Kidney epithelial cell (primary cell): ENCODE results near the gene TMEM120B. TPM values are rescaled to one million over a fixed set of nuclear protein-coding genes. Genes with fewer than 3 reads are reported as not detected.

Experiments
- DNase-seq: peaks from one replicate; pipeline ENCODE4 v3.0.0-alpha.2; 2010; ENCODE audit warnings: low read depth
- H3K27me3 ChIP-seq: 2 replicates; pipeline ENCODE4 v1.6.0; 2011; ENCODE audit warnings: low read length; ENCODE audit not compliant: control insufficient read depth, insufficient read depth
- H3K36me3 ChIP-seq: 2 replicates; pipeline ENCODE4 v1.5.1; 2011; ENCODE audit warnings: low read length; ENCODE audit not compliant: control insufficient read depth, insufficient read depth
- H3K4me3 ChIP-seq: 2 replicates; pipeline ENCODE4 v1.5.1; 2011; ENCODE audit warnings: low read depth, mild to moderate bottlenecking, control low read depth, low read length
- total RNA-seq: library from RNA; depleted of rRNA; stranded (reverse); fragments of >200 nt; gene quantifications from 2 replicates; pipeline ENCODE4 v1.2.3, GENCODE V29; 2015
- TF ChIP-seq, protein P1 (sequence below): IDR thresholded peaks from 2 replicates; pipeline ENCODE4 v1.5.1; 2011; ENCODE audit warnings: mild to moderate bottlenecking, moderate library complexity, low read length, control low read depth, inconsistent platforms; ENCODE audit not compliant: insufficient read depth, poor library complexity, severe bottlenecking

The TMEM120B gene
- total RNA-seq, 1 donor from 2014 or later, result 8.8 TPM

DNA sequence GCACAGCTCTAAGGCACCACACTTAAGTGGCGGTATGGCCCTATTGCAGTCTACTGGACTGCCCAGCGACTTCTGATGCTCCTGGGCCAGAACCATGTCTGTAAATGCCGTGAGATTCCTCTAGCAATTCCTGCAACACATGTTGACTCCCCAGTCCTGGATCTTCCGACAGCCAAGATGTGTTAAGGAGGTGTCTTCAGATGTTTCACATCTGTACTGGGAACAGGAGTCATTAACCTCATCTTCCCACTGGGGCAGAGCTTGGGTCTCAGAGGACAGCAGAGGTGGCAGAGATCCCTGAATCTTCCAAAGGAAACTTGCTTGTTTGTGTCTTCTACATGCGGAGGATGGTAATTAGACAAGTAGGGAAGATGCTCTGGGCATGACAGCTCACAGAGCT lies 8.2 kb downstream of the TMEM120B start:
- no peaks in the 10 kb centered on the region for H3K27me3 ChIP-seq
- TF ChIP-seq, protein P1, sequence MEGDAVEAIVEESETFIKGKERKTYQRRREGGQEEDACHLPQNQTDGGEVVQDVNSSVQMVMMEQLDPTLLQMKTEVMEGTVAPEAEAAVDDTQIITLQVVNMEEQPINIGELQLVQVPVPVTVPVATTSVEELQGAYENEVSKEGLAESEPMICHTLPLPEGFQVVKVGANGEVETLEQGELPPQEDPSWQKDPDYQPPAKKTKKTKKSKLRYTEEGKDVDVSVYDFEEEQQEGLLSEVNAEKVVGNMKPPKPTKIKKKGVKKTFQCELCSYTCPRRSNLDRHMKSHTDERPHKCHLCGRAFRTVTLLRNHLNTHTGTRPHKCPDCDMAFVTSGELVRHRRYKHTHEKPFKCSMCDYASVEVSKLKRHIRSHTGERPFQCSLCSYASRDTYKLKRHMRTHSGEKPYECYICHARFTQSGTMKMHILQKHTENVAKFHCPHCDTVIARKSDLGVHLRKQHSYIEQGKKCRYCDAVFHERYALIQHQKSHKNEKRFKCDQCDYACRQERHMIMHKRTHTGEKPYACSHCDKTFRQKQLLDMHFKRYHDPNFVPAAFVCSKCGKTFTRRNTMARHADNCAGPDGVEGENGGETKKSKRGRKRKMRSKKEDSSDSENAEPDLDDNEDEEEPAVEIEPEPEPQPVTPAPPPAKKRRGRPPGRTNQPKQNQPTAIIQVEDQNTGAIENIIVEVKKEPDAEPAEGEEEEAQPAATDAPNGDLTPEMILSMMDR, result no peak
- DNase-seq, result no peak

GRCh38 chr12:121722511-121722910 lies 10.0 kb downstream of the TMEM120B start:
- no peak for DNase-seq
- Histone ChIP-seq H3K4me3 (no peak overlapping the region), H3K27me3 (no peaks in the 10 kb centered on the region), H3K36me3 (no peaks in the 10 kb centered on the region)
- TF ChIP-seq, protein P1, result no peak

More for the DNA sequence above, 8.2 kb downstream of the TMEM120B start:
- no peak overlapping the region for H3K4me3 ChIP-seq
- H3K36me3 ChIP-seq, result no peaks in the 10 kb centered on the region

DNA sequence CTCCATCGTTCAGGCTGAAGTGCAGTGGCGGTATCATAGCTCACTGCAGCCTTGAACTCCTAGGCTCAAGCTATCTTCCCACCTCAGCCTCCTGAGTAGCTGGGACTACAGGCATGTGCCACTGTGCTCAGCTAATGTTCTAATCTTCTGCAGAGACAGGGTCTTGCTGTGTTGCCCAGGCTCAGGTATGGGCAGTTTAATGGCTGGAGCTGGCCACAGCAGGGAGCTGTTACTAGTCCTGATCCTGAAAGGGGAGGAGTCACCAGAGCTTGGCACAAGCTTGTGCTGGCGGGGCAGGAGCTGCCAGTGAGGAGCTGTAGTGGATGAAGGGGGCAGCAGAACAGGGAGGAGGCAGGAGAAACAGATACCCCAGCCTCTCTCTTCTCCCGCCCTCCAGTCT lies 10.6 kb downstream of the TMEM120B start:
- no peak for DNase-seq
- Histone ChIP-seq H3K36me3 (no peaks in the 10 kb centered on the region), H3K27me3 (no peaks in the 10 kb centered on the region), H3K4me3 (no peak overlapping the region)
- TF ChIP-seq, protein P1, result no peak

DNA sequence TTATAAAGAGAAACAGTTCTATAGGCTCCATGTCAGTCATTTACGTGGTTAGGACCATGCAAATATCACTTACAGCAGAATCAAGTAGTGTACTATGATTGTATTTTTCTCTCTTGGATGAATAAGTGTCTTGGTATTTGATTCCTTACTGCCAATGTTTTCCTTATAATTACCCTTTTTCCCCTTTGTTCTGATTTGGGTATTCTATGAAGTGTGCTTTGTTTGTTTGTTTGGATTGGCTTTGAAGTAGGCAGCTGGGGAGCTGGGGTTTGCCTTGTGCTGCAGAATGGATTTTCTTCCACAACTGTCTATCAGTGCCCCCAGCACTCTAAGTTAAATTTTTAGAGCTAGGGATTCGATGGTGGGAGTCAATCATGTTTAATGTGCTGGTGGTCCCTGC lies 12.4 kb downstream of the TMEM120B start:
- no peaks in the 10 kb centered on the region for H3K27me3 ChIP-seq
- no peak overlapping the region for H3K4me3 ChIP-seq
- TF ChIP-seq, protein P1, result no peak
- DNase-seq, result no peak
- no peaks in the 10 kb centered on the region for H3K36me3 ChIP-seq

DNA sequence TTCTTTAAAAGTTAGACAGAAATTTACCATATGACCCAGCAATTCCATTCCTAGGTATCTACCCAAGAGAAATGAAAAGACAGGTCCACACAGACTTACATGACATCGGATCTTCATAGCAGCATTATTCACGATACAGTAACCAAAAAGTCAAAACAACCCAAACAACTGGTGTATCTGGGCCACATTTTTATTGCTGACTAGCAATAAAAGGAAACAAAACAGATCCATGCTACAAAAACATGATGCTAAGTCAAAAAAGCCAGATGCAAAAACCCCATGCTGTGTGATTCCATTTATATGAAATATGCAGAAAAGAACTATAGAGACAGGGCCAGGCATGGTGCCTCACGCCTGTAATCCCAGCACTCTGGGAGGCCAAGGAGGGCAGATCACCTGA lies 12.9 kb downstream of the TMEM120B start:
- Histone ChIP-seq H3K27me3 (no peaks in the 10 kb centered on the region), H3K4me3 (no peak overlapping the region), H3K36me3 (no peaks in the 10 kb centered on the region)
- TF ChIP-seq, protein P1, result no peak
- DNase-seq, result no peak

- Histone ChIP-seq H3K4me3 (no peak overlapping the region), H3K36me3 (no peaks in the 10 kb centered on the region), H3K27me3 (no peaks in the 10 kb centered on the region)
- no peak for DNase-seq
- TF ChIP-seq, protein P1, result no peak
Measured at GRCh38 chr12:121729021-121729420, 16.5 kb downstream of the TMEM120B start.
